HCT116 (cell line): ENCODE measurements around the gene MRPL11.

Experiments used
- CTCF ChIP-seq, 3 experiments: fragments of 200-600 bp in 1 of 3; sonication (generic) in 1 of 3; IDR thresholded peaks in 2 of 3; conservative IDR thresholded peaks in 1 of 3; 2 replicates each; pipeline ENCODE4 v1.5.1; 2012 to 2017; ENCODE audit warnings: low read depth in 2 of 3, low read length in 2 of 3, antibody characterized with exemption in 1 of 3, borderline replicate concordance in 1 of 3, control low read depth in 1 of 3, mild to moderate bottlenecking in 1 of 3, mixed read lengths in 1 of 3, mixed run types in 1 of 3, moderate library complexity in 1 of 3; ENCODE audit not compliant: insufficient read depth in 1 of 3
- EGR1 ChIP-seq: IDR thresholded peaks from 2 replicates; pipeline ENCODE4 v1.6.1; 2012; ENCODE audit warnings: low read depth
- FOSL1 ChIP-seq: IDR thresholded peaks from 2 replicates; pipeline ENCODE4 v1.6.1; 2012; ENCODE audit warnings: low read depth
- POLR2A ChIP-seq: IDR thresholded peaks from 2 replicates; pipeline ENCODE4 v1.7.0; 2011; ENCODE audit warnings: borderline replicate concordance; ENCODE audit not compliant: insufficient read depth, insufficient read length; ENCODE audit errors: extremely low read depth
- SRF ChIP-seq: IDR thresholded peaks from 2 replicates; pipeline ENCODE4 v1.6.1; 2012; ENCODE audit warnings: low read depth
- TCF7L2 ChIP-seq: IDR thresholded peaks from 2 replicates; pipeline ENCODE4 v1.7.0; 2011; ENCODE audit warnings: borderline replicate concordance, inconsistent platforms; ENCODE audit not compliant: insufficient read depth, insufficient read length; ENCODE audit errors: extremely low read depth
- YY1 ChIP-seq: IDR thresholded peaks from 2 replicates; pipeline ENCODE4 v1.6.1; 2011; ENCODE audit warnings: low read length, low read depth, moderate library complexity, mild to moderate bottlenecking; ENCODE audit not compliant: insufficient replicate concordance; ENCODE audit errors: extremely low read depth
- ZBTB33 ChIP-seq: IDR thresholded peaks from 2 replicates; pipeline ENCODE4 v1.6.1; 2011; ENCODE audit warnings: mild to moderate bottlenecking, low read length, moderate library complexity; ENCODE audit not compliant: insufficient replicate concordance; ENCODE audit errors: extremely low read depth

DNA sequence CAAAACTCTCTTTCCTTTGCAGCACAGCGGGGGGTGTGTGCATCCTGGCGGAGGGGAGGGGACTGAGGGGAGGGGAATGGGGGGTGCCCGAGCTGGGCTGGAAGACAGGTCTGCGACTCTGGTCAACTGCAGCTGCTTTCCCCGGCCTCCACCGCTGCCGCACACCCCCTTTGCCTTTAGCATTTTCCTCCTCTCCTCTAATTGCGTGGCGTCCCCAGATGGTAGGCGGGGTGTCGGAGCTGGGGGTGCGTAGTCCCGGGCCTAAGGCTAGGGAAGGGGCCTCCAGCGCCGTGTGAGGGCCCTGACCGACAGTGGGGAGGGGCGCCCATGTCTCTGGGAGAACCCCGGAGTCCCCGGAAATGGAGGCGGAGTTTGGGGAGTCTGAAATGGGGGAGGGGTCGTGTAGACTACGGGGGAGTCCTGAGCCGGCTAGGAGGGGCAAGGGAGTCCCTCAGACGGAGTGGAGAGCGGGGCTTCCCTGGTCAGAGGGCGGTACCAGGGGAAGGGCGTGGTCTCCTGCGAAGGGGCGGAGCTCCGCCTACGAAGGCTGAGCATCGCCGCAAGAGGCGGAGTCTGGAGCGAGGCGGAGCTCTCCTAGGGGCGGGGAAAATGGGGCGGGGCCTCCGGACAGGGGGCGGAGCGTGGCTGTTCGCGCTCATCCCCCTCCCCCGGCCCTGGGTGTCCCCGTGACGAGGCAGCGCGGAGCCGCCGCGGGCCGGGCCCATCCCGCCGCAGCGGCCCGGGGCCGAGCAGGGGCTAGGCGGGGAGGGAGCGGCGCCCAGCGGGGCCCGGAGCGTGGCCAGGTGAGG, 27.8 kb upstream of the MRPL11 start, which contains the start of gene PELI3:
- no peak for TF ChIP-seq SRF
- no peak for TF ChIP-seq YY1
- TF ChIP-seq CTCF (IDR thresholded peaks at IDR 0.05 in 2 of 3, conservative IDR thresholded peaks at IDR 0.05 in 1 of 3; ENCODE audit: borderline replicate concordance in 1 of 3, insufficient read depth in 1 of 3, low read depth in 2 of 3, low read length in 2 of 3) = no peak
- TF ChIP-seq EGR1 = no peak
- TF ChIP-seq TCF7L2 = no peak
- TF ChIP-seq POLR2A = no peak
- no peak for TF ChIP-seq ZBTB33
- no peak for TF ChIP-seq FOSL1
